ENCODE data around the gene LMX1A. TPM values are rescaled to one million over a fixed set of nuclear protein-coding genes. Genes with fewer than 3 reads are reported as not detected.

The LMX1A gene
- total RNA-seq, 1 experiment from 2014 or later, result not detected

DNA sequence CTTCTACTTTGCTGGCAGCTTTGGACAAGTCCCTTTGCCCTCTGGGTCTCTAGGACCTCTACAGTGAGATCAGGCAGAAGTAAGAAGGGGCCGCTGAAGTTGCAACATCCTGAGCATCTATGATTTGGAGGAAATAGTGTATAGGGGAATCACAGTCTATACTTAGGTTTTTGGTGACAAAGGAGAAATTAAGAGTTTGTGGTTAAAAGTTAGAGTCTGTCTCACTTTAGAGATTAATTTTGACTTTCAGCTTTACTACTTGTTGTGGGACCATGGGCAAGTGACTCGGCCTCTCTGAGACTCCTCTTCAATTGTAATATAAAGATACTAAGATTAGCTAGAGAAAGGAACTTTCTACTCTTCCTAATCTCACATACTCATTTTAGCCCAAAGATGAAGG lies 33.1 kb upstream of the LMX1A start:
- Mint-ChIP-seq H3K4me1 (ENCODE audit: insufficient read depth, unreplicated experiment) (peaks cover 12% of the 10 kb centered on the region), H3K36me3 (ENCODE audit: insufficient read depth, unreplicated experiment) (peaks cover 6% of the 10 kb centered on the region), H3K27ac (ENCODE audit: low read depth, unreplicated experiment) (no peak overlapping the region), H3K9me3 (ENCODE audit: unreplicated experiment) (no peaks in the 10 kb centered on the region), H3K27me3 (ENCODE audit: insufficient read depth, unreplicated experiment) (peaks cover 70% of the 10 kb centered on the region), H3K4me3 (ENCODE audit: unreplicated experiment) (no peak overlapping the region)
- BruUV-seq (replicated peaks), result no TSS peak
- TF ChIP-seq, protein P1, sequence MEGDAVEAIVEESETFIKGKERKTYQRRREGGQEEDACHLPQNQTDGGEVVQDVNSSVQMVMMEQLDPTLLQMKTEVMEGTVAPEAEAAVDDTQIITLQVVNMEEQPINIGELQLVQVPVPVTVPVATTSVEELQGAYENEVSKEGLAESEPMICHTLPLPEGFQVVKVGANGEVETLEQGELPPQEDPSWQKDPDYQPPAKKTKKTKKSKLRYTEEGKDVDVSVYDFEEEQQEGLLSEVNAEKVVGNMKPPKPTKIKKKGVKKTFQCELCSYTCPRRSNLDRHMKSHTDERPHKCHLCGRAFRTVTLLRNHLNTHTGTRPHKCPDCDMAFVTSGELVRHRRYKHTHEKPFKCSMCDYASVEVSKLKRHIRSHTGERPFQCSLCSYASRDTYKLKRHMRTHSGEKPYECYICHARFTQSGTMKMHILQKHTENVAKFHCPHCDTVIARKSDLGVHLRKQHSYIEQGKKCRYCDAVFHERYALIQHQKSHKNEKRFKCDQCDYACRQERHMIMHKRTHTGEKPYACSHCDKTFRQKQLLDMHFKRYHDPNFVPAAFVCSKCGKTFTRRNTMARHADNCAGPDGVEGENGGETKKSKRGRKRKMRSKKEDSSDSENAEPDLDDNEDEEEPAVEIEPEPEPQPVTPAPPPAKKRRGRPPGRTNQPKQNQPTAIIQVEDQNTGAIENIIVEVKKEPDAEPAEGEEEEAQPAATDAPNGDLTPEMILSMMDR (IDR thresholded peaks at IDR 0.05; ENCODE audit: unreplicated experiment), result no peak
- no peak for DNase-seq (ENCODE audit: unreplicated experiment)
- POLR2A ChIA-PET, result interaction anchor here (0.6 to 0.9 kb wide), 2 partner anchors 155 to 203 kb away, joined by 3 to 5 read pairs; no protein-coding TSS in a partner anchor
- intact Hi-C loops (cut with micrococcal nuclease), result loop anchor here (5.0 to 10.0 kb wide), 2 partner anchors 325 to 523 kb away; no protein-coding TSS in a partner anchor
- CTCF ChIA-PET, result interaction anchor here (0.9 to 4.7 kb wide), 11 partner anchors 8 to 260 kb away, joined by 3 to 56 read pairs (median 8); no protein-coding TSS in a partner anchor

DNA sequence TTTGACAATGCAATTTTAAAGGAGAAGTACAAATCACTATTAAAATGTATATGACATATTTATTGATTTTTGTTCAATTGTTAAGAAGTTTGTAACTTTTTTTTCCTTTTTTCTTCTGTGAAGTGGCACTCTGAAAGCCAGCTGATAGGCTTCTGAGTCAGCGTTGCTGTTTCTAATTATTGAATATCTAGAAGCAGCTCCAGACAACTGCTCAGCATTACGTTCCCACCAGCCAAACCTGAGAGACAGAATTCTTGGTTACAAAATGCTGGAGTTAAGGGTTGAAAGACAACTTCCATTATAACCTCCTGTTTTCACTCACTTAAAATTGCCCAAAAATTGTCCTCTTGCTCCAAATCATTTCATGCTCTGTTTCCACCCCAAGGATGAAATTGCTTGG lies 31.4 kb upstream of the LMX1A start:
- BruUV-seq (replicated peaks), result no TSS peak
- Mint-ChIP-seq H3K4me1 (ENCODE audit: insufficient read depth, unreplicated experiment) (peaks cover 20% of the 10 kb centered on the region), H3K4me3 (ENCODE audit: unreplicated experiment) (no peak overlapping the region), H3K36me3 (ENCODE audit: insufficient read depth, unreplicated experiment) (peaks cover 6% of the 10 kb centered on the region), H3K27ac (ENCODE audit: low read depth, unreplicated experiment) (no peak overlapping the region), H3K27me3 (ENCODE audit: insufficient read depth, unreplicated experiment) (peaks cover 64% of the 10 kb centered on the region), H3K9me3 (ENCODE audit: unreplicated experiment) (no peaks in the 10 kb centered on the region)
- ChIA-PET POLR2A (interaction anchor here (0.7 kb wide), 1 partner anchor 244 kb away, joined by 3 read pairs; no protein-coding TSS in a partner anchor), CTCF (interaction anchor here (0.6 to 4.7 kb wide), 9 partner anchors 13 to 309 kb away, joined by 3 to 56 read pairs (median 9); no protein-coding TSS in a partner anchor)
- no peak for DNase-seq (ENCODE audit: unreplicated experiment)
- TF ChIP-seq, protein P1 (IDR thresholded peaks at IDR 0.05; ENCODE audit: unreplicated experiment), result no peak
- intact Hi-C loops (cut with micrococcal nuclease), result no loop called here

DNA sequence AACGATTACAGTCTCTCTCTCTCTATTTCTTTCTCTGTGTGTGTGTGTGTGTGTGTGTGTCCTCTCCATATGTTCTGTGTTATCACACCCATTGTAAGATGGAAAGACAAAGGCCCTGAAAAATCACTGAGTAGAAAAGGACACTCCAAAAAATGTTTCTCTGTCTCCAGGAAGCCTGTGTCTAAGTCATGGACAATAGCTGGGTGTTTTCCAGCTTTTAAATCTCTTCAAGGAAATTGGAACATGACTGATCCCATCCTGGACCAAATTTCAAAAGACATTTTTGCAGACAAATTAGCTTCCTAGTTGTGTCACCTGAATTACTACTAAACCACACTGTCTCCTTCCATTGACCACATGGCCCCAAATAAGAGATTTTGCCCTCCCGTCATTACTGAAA lies 31.0 kb upstream of the LMX1A start:
- Mint-ChIP-seq H3K4me3 (ENCODE audit: unreplicated experiment) (no peak overlapping the region), H3K27ac (ENCODE audit: low read depth, unreplicated experiment) (no peak overlapping the region), H3K36me3 (ENCODE audit: insufficient read depth, unreplicated experiment) (peaks cover 6% of the 10 kb centered on the region), H3K9me3 (ENCODE audit: unreplicated experiment) (no peaks in the 10 kb centered on the region), H3K4me1 (ENCODE audit: insufficient read depth, unreplicated experiment) (peaks cover 19% of the 10 kb centered on the region), H3K27me3 (ENCODE audit: insufficient read depth, unreplicated experiment) (peaks cover 59% of the 10 kb centered on the region)
- TF ChIP-seq, protein P1 (IDR thresholded peaks at IDR 0.05; ENCODE audit: unreplicated experiment), result no peak
- no peak for DNase-seq (ENCODE audit: unreplicated experiment)
- intact Hi-C loops (cut with micrococcal nuclease), result no loop called here
- no TSS peak for BruUV-seq (replicated peaks)
- POLR2A ChIA-PET, result interaction anchor here (0.7 kb wide), 1 partner anchor 245 kb away, joined by 3 read pairs; no protein-coding TSS in a partner anchor
- CTCF ChIA-PET, result interaction anchor here (0.6 to 4.7 kb wide), 6 partner anchors 13 to 312 kb away, joined by 3 to 56 read pairs (median 7); no protein-coding TSS in a partner anchor

DNA sequence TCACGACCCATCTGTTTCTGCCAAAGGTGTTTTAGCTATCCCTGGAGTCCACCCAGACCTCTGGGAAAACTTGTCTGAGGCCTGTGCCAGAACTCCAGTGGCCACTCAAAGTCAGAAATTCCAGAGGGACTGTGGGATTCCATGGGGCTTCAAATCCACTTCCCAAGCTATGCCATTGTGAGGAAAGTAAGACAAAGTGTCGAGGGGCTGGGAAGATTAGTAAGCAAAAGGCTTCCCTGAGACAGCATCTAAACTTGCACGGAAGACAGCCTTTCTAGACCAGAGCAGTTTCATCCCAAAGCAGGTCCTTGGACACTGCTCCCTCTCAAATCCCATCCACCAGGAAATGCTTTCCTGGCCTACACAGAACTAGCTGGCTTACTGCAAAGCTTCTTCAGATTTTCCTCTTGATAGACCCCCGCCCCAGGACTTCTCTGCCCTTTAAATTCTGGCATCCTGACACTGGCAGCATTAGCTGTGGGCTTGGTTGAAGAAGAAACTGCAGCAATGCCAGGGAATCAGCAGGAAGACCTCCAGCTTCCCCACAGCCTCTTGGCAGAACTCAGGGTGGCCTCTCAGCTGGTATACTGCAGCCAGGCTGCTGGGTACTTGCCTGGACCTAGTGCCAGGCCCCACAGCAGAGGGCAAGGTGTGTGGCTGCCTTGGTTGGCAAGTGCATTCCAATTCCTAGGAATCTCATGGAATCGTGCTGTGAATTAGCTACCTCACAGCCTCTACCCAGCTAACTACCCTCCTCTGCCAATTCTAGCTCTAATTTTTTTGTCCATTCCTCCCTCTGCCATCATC lies 27.3 kb upstream of the LMX1A start:
- peaks cover 19% of the 10 kb centered on the region for H3K4me1 Mint-ChIP-seq (ENCODE audit: insufficient read depth, unreplicated experiment)

More for the DNA sequence above, 27.3 kb upstream of the LMX1A start:
- CTCF ChIA-PET, result interaction anchor here (0.5 to 6.7 kb wide), 26 partner anchors 9 to 541 kb away, joined by 3 to 162 read pairs (median 4); partner anchors contain the start of gene ALDH9A1
- Mint-ChIP-seq H3K4me3 (ENCODE audit: unreplicated experiment) (no peak overlapping the region), H3K9me3 (ENCODE audit: unreplicated experiment) (no peaks in the 10 kb centered on the region), H3K36me3 (ENCODE audit: insufficient read depth, unreplicated experiment) (no peaks in the 10 kb centered on the region), H3K27ac (ENCODE audit: low read depth, unreplicated experiment) (peak overlapping the region; percentile 5), H3K27me3 (ENCODE audit: insufficient read depth, unreplicated experiment) (peaks cover 29% of the 10 kb centered on the region)
- intact Hi-C loops (cut with micrococcal nuclease), result no loop called here
- TF ChIP-seq, protein P1 (IDR thresholded peaks at IDR 0.05; ENCODE audit: unreplicated experiment), result no peak
- BruUV-seq (replicated peaks), result no TSS peak
- POLR2A ChIA-PET, result interaction anchor here (0.6 to 3.3 kb wide), 5 partner anchors 9 to 646 kb away, joined by 3 to 13 read pairs (median 6); partner anchors contain the start of gene ALDH9A1
- DNase-seq (ENCODE audit: unreplicated experiment), result no peak
